Gastroesophageal sphincter (tissue), 4 donors: ENCODE measurements around the gene ZBP1. TPM values are rescaled to one million over a fixed set of nuclear protein-coding genes. Genes with fewer than 3 reads are reported as not detected.

ENCODE experiments used
- ATAC-seq: fragments of 150-250 bp; one replicate; pipeline ENCODE4 v1.9.1; 2016; ENCODE audit warnings: mild to moderate bottlenecking, moderate library complexity
- H3K27ac ChIP-seq, 4 donors: fragments of 200-600 bp; sonication (generic) in 3 of 4; 1 replicate in 3 of 4; 2 replicates in 1 of 4; pipeline ENCODE4 v1.5.1; 2016 to 2019
- H3K27me3 ChIP-seq: fragments of 200-600 bp; sonication (generic); one replicate; pipeline ENCODE4 v1.5.1; 2019
- H3K36me3 ChIP-seq, 2 donors: fragments of 200-600 bp; sonication (generic); one replicate each; pipeline ENCODE4 v1.5.1; 2019; ENCODE audit warnings: control low read depth in 1 of 2
- H3K4me1 ChIP-seq, 3 donors: fragments of 200-600 bp; sonication (generic); 1 replicate in 2 of 3; 2 replicates in 1 of 3; pipeline ENCODE4 v1.5.1; 2016 to 2019; ENCODE audit warnings: control low read depth in 2 of 3
- H3K4me3 ChIP-seq, 2 donors: fragments of 200-600 bp; sonication (generic); one replicate each; pipeline ENCODE4 v1.5.1; 2019; ENCODE audit warnings: mild to moderate bottlenecking in 1 of 2, moderate library complexity in 1 of 2
- H3K9me3 ChIP-seq, 3 donors: fragments of 200-600 bp; sonication (generic); one replicate each; pipeline ENCODE4 v1.5.1; 2017 to 2019; ENCODE audit warnings: control low read depth in 2 of 3
- CTCF ChIP-seq, 4 experiments: fragments of 200-600 bp in 2 of 4; fragments of 450-650 bp in 2 of 4; sonication (generic) in 1 of 4; IDR thresholded peaks; one replicate each; pipeline ENCODE4 v1.5.1; 2017 to 2019; ENCODE audit warnings: antibody characterized with exemption in 4 of 4, mild to moderate bottlenecking in 2 of 4, moderate library complexity in 2 of 4
- EP300 ChIP-seq: sonication (generic); formaldehyde crosslinking; IDR thresholded peaks from one replicate; pipeline ENCODE4 v1.6.1; 2017; ENCODE audit warnings: antibody characterized with exemption, mild to moderate bottlenecking
- POLR2A ChIP-seq, 2 donors: fragments of 450-650 bp; IDR thresholded peaks; one replicate each; pipeline ENCODE4 v1.6.1; 2017; ENCODE audit warnings: antibody characterized with exemption in 2 of 2, mild to moderate bottlenecking in 2 of 2, moderate library complexity in 1 of 2
- POLR2AphosphoS5 ChIP-seq: sonication (generic); formaldehyde crosslinking; IDR thresholded peaks from one replicate; pipeline ENCODE4 v1.6.1; 2017; ENCODE audit warnings: antibody characterized with exemption
- WGBS, 2 donors: methylation state at CpG; one replicate each; pipeline ENCODE4 v1.1.5; 2018; ENCODE audit warnings: low coverage in 1 of 2; 5-methylcytosine and 5-hydroxymethylcytosine counted together
- total RNA-seq, 4 donors: library from RNA; depleted of rRNA; stranded (reverse); fragments of >200 nt; gene quantifications; one replicate each; pipeline ENCODE4 v1.1.0, GENCODE V29; 2016

The ZBP1 gene
- total RNA-seq, 4 donors from 2014 or later = 0.08 to 0.32 TPM; not detected in 2

- no peak for TF ChIP-seq POLR2A (IDR thresholded peaks at IDR 0.05)
- no peak for TF ChIP-seq POLR2AphosphoS5
- TF ChIP-seq EP300 = no peak
- TF ChIP-seq CTCF (IDR thresholded peaks at IDR 0.05) = no peak
- Histone ChIP-seq H3K27me3 (peaks cover 29% of the 10 kb centered on the region), H3K4me1 (peaks cover 0 to 7% (median 0%) of the 10 kb centered on the region in 3 donors), H3K27ac (no peak overlapping the region), H3K4me3 (no peak overlapping the region), H3K36me3 (no peaks in the 10 kb centered on the region), H3K9me3 (no peaks in the 10 kb centered on the region)
- WGBS, 2 donors = no CpG with 5 or more reads among the region's 3 CpGs
- no peak for ATAC-seq
These were observed 63.3 kb downstream of the ZBP1 start for GRCh38 chr20:57556980-57557274.

- Histone ChIP-seq H3K27ac (no peak overlapping the region), H3K9me3 (no peaks in the 10 kb centered on the region), H3K4me3 (no peak overlapping the region), H3K4me1 (no peaks in the 10 kb centered on the region), H3K27me3 (peaks cover 29% of the 10 kb centered on the region), H3K36me3 (no peaks in the 10 kb centered on the region)
- TF ChIP-seq POLR2A (IDR thresholded peaks at IDR 0.05) (no peak), POLR2AphosphoS5 (no peak), EP300 (no peak), CTCF (IDR thresholded peaks at IDR 0.05) (no peak)
- 74 to 82% methylated on average over 5 to 10 of the region's 11 CpGs for WGBS, 2 donors
- ATAC-seq = no peak
These were observed 64.6 kb downstream of the ZBP1 start for GRCh38 chr20:57555457-57556184.

Other genes starting within 250 kb of the ZBP1 start
- gene RBM38, start 229.0 kb downstream of the ZBP1 start, total RNA-seq = 100 to 1,000 TPM in 2 of 4 donors, 10 to 100 TPM in 2; 50.9 to 190 (median 106) TPM
- gene CTCFL, start 95.3 kb downstream of the ZBP1 start, total RNA-seq = not detected
- 1 to 10 TPM in 1 of 4 donors, under 1 TPM in 3; 0.15 to 3.2 (median 0.23) TPM for gene PCK1, start 59.3 kb downstream of the ZBP1 start, total RNA-seq
- 10 to 100 TPM in 3 of 4 donors, 1 to 10 TPM in 1; 9.6 to 47.5 (median 18.9) TPM for gene PMEPA1, start 89.6 kb upstream of the ZBP1 start, total RNA-seq